GM21825 (cell line): ENCODE measurements around the gene FOXK1.
"Not testable (repeated sequence)": the region's sequence is repeated elsewhere in the genome, so short reads cannot be mapped to it uniquely, and the experiment has no call there.

ENCODE experiments used
- ATAC-seq: cut with Tn5 transposase; IDR thresholded peaks from one replicate; pipeline ENCODE4 v1.9.1; 2021; ENCODE audit warnings: mild to moderate bottlenecking, moderate library complexity; ENCODE audit not compliant: unreplicated experiment

The FOXK1 gene

GRCh38 chr7:4782333-4783291 lies 100.5 kb downstream of the FOXK1 start:
- ATAC-seq = no peak

GRCh38 chr7:4783292-4783652 lies 101.2 kb downstream of the FOXK1 start:
- no peak for ATAC-seq

- no peak for ATAC-seq
Measured at GRCh38 chr7:4783762-4784351, 101.8 kb downstream of the FOXK1 start.

- ATAC-seq = no peak
Measured at GRCh38 chr7:4784799-4785198, 102.7 kb downstream of the FOXK1 start.

GRCh38 chr7:4785371-4785770 lies 103.3 kb downstream of the FOXK1 start:
- ATAC-seq = no peak

GRCh38 chr7:4786015-4786414 lies 103.9 kb downstream of the FOXK1 start:
- ATAC-seq = no peak

- ATAC-seq = no peak
Measured at GRCh38 chr7:4787541-4787940, 105.4 kb downstream of the FOXK1 start.

- ATAC-seq = no peak
Measured at GRCh38 chr7:4787947-4788626, 106.0 kb downstream of the FOXK1 start.

GRCh38 chr7:4788627-4789189 lies 106.6 kb downstream of the FOXK1 start:
- no peak for ATAC-seq

GRCh38 chr7:4789194-4790077 lies 107.3 kb downstream of the FOXK1 start:
- ATAC-seq = no peak

- no peak for ATAC-seq
Measured at GRCh38 chr7:4790078-4790465, 108.0 kb downstream of the FOXK1 start.

- ATAC-seq = no peak
Measured at GRCh38 chr7:4790516-4790991, 108.5 kb downstream of the FOXK1 start.

GRCh38 chr7:4791101-4791737 lies 109.1 kb downstream of the FOXK1 start:
- no peak for ATAC-seq

- peak; percentile 47 for ATAC-seq
Measured at GRCh38 chr7:4791738-4792536, 109.8 kb downstream of the FOXK1 start.

GRCh38 chr7:4792537-4793126 lies 110.5 kb downstream of the FOXK1 start:
- peak; percentile 2 for ATAC-seq

GRCh38 chr7:4793385-4793993 lies 111.4 kb downstream of the FOXK1 start:
- ATAC-seq = not testable (repeated sequence)

- not testable (repeated sequence) for ATAC-seq
Measured at GRCh38 chr7:4794171-4794570, 112.1 kb downstream of the FOXK1 start.
